ENCODE data around the gene DAG1. TPM values are rescaled to one million over a fixed set of nuclear protein-coding genes. Genes with fewer than 3 reads are reported as not detected.

The DAG1 gene
- total RNA-seq, 5 donors from 2014 or later (not counting 1 experiment from before 2014, with no cell fraction given) = 16.5 to 19.4 (median 18.1) TPM

DNA sequence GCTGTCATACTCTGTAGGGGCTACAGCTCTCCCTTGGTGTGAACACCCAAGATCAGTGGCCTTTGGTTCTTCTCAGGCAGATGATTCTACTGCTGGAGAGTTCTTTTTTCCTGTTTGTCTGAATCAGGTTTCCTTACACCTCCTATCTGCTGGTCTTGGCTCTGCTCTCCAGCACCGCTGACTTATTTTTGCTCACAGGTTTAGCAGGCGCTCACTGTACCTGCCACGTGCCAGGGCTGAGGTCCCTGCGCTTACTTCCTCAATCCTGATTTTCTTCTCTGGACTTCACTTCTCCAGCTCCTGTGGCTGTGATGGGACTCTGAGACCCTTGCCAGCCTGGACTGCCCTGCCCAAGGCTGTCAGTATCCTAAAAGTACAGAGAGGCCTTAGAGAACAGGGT lies 93.7 kb downstream of the DAG1 start:
- H3K9me3 ChIP-seq = no peaks in the 10 kb centered on the region
- Mint-ChIP-seq H3K36me3 (no peaks in the 10 kb centered on the region), H3K27me3 (peaks cover 27 to 28% of the 10 kb centered on the region in 2 donors), H3K9me3 (peaks cover 0 to 6% (median 6%) of the 10 kb centered on the region in 3 donors), H3K27ac (no peak overlapping the region), H3K4me1 (no peaks in the 10 kb centered on the region), H3K4me3 (no peak overlapping the region)
- H3K27ac ChIP-seq (ENCODE audit: low read length) = no peak overlapping the region
- H3K4me1 ChIP-seq (ENCODE audit: control insufficient read depth in 1 of 2, extremely low read depth in 1 of 2, insufficient read depth in 2 of 2, low read length in 2 of 2) = no peaks in the 10 kb centered on the region
- 93% methylated on average over 3 of the region's 4 CpGs for WGBS (ENCODE audit: insufficient coverage)
- CTCF ChIA-PET = interaction anchor here in 1 of 2 donors (0.6 kb wide), 1 partner anchor 56 kb away, joined by 5 read pairs; no protein-coding TSS in a partner anchor
- ATAC-seq (replicated peaks in 1 of 4) (no peak), DNase-seq (no peak)
- peaks cover 0 to 26% of the 10 kb centered on the region in 2 experiments for H3K27me3 ChIP-seq (replicated peaks in 1 of 2; ENCODE audit: control insufficient read depth in 2 of 2, extremely low read depth in 1 of 2, insufficient read depth in 2 of 2, low read length in 1 of 2)
- H3K4me3 ChIP-seq (ENCODE audit: control insufficient read depth in 1 of 2, extremely low read depth in 1 of 2, low read length in 1 of 2) = no peak overlapping the region
- POLR2A ChIA-PET = no interaction called here
- no peaks in the 10 kb centered on the region for H3K36me3 ChIP-seq (ENCODE audit: control insufficient read depth in 2 of 2, extremely low read depth in 1 of 2, insufficient read depth in 1 of 2, low read length in 1 of 2)

DNA sequence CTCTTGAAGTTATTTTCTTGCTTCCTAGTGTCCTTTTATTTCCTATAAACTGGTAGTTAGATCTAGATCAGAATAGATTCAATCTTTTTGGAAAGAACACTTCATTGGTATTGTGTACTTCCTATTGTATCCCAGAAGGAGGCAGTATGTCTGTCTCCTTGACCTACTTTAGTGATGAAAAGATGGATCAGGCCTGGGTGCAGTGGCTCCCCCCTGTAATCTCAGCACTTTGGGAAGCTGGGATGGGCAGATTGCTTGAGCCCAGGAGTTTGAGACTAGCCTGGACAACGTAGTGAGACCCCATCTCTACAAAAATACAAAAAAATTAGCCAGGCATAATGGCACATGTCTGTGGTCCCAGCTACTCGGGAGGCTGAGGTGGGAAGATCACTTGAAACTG lies 96.2 kb downstream of the DAG1 start:
- Histone ChIP-seq H3K27ac (ENCODE audit: low read length) (no peak overlapping the region), H3K27me3 (replicated peaks in 1 of 2; ENCODE audit: control insufficient read depth in 2 of 2, extremely low read depth in 1 of 2, insufficient read depth in 2 of 2, low read length in 1 of 2) (peaks cover 0 to 19% of the 10 kb centered on the region in 2 experiments), H3K36me3 (ENCODE audit: control insufficient read depth in 2 of 2, extremely low read depth in 1 of 2, insufficient read depth in 1 of 2, low read length in 1 of 2) (no peaks in the 10 kb centered on the region), H3K4me3 (ENCODE audit: control insufficient read depth in 1 of 2, extremely low read depth in 1 of 2, low read length in 1 of 2) (no peak overlapping the region), H3K4me1 (ENCODE audit: control insufficient read depth in 1 of 2, extremely low read depth in 1 of 2, insufficient read depth in 2 of 2, low read length in 2 of 2) (no peaks in the 10 kb centered on the region), H3K9me3 (no peaks in the 10 kb centered on the region)
- Mint-ChIP-seq H3K4me3 (no peak overlapping the region), H3K27ac (no peak overlapping the region), H3K36me3 (no peaks in the 10 kb centered on the region), H3K9me3 (no peaks in the 10 kb centered on the region), H3K4me1 (no peaks in the 10 kb centered on the region), H3K27me3 (peaks cover 11 to 16% of the 10 kb centered on the region in 2 donors)
- ChIA-PET POLR2A (no interaction called here), CTCF (interaction anchor here in 1 of 2 donors (1.0 kb wide), 1 partner anchor 29 kb away, joined by 3 read pairs; no protein-coding TSS in a partner anchor)
- WGBS (ENCODE audit: insufficient coverage) = no CpG with 5 or more reads among the region's 2 CpGs
- DNase-seq = no peak
- no peak for ATAC-seq (replicated peaks in 1 of 4)

DNA sequence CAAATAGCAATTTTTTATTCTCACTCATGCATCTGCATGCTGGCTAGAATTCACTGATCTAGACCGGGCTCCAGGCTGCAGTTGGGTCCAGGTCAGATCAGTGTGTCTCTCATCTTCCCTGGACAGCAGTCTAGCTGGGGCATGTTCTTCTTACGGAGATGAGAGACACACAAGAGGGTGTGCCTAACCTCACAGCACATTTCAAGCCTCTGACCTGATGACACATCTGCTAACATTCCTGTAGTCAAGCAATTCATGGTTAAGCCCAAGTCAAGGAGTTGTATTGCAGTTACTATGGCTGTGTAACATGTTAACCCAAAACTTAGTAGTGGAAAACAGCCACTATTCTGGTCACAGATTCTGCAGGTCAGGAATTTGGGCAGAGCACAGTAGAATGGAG lies 97.3 kb downstream of the DAG1 start:
- no peaks in the 10 kb centered on the region for H3K4me1 Mint-ChIP-seq
- ChIA-PET CTCF (interaction anchor here in 1 of 2 donors (0.6 to 1.0 kb wide), 2 partner anchors 30 to 320 kb away, joined by 3 to 4 read pairs; no protein-coding TSS in a partner anchor), POLR2A (interaction anchor here in 1 of 2 donors (0.6 kb wide), 1 partner anchor 58 kb away, joined by 3 read pairs; no protein-coding TSS in a partner anchor)
- no peak overlapping the region for H3K27ac Mint-ChIP-seq
- 50% methylated on average over 2 of the region's 2 CpGs for WGBS (ENCODE audit: insufficient coverage)
- Histone ChIP-seq H3K27ac (ENCODE audit: low read length) (no peak overlapping the region), H3K4me3 (ENCODE audit: control insufficient read depth in 1 of 2, extremely low read depth in 1 of 2, low read length in 1 of 2) (no peak overlapping the region), H3K4me1 (ENCODE audit: control insufficient read depth in 1 of 2, extremely low read depth in 1 of 2, insufficient read depth in 2 of 2, low read length in 2 of 2) (no peaks in the 10 kb centered on the region), H3K9me3 (no peaks in the 10 kb centered on the region), H3K27me3 (replicated peaks in 1 of 2; ENCODE audit: control insufficient read depth in 2 of 2, extremely low read depth in 1 of 2, insufficient read depth in 2 of 2, low read length in 1 of 2) (peaks cover 0 to 16% of the 10 kb centered on the region in 2 experiments), H3K36me3 (ENCODE audit: control insufficient read depth in 2 of 2, extremely low read depth in 1 of 2, insufficient read depth in 1 of 2, low read length in 1 of 2) (no peaks in the 10 kb centered on the region)
- H3K9me3 Mint-ChIP-seq = no peaks in the 10 kb centered on the region
- no peak overlapping the region for H3K4me3 Mint-ChIP-seq
- H3K36me3 Mint-ChIP-seq = no peaks in the 10 kb centered on the region
- no peak for ATAC-seq (replicated peaks in 1 of 4)
- no peak for DNase-seq
- H3K27me3 Mint-ChIP-seq = peaks cover 9 to 11% of the 10 kb centered on the region in 2 donors

DNA sequence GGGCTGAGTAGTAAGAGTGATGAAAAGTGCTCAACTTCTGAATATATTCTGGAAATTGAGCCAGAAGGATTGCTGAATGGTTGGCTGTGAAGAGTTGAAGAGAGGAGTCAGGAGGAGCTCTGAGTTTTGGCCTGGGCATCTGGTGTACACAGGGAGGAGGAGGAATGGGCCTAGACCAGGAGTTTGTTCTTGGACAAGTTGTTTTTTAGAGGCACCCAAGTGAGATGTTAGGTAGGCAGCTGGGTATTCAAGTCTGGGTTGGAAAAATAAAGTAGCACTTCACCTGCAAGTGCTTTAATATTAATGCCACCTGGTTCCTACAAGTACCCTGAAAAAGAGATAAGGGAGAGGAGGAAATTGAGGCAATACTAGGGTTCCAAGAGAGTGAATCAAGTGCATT lies 98.9 kb downstream of the DAG1 start:
- CTCF ChIA-PET = no interaction called here

DNA sequence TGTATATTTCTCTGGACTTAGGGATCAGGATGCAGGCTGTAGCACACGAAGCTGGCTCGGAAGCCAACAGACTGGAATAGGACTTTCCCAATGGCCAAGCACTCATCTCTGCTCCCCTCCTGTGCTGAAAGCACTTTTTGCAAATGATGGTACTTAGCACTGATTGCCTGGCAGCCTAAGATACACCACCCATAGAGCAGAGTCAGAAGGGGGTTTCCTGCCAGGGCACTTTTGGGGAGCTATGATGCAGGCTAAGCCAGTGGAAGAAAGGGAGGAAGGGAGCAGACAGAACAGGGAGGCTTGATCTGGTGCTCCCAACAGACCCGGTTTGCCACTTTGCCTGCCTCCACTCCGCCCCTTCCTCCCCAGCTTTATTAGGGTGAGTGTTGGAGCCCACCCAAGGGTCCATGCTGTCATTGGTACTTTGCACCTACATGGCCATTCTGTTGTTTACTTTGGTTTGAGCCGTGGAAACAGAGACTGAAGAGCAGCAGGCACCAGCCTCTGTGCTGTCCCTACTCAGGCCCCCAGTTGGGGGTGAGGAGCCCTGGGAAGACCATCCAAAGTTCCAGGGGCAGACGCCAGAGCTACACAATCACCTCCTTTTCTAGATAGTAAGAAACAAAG lies 100.1 kb downstream of the DAG1 start:
- Histone ChIP-seq H3K9me3 (no peaks in the 10 kb centered on the region), H3K4me3 (ENCODE audit: control insufficient read depth in 1 of 2, extremely low read depth in 1 of 2, low read length in 1 of 2) (no peak overlapping the region), H3K4me1 (ENCODE audit: control insufficient read depth in 1 of 2, extremely low read depth in 1 of 2, insufficient read depth in 2 of 2, low read length in 2 of 2) (no peaks in the 10 kb centered on the region), H3K36me3 (ENCODE audit: control insufficient read depth in 2 of 2, extremely low read depth in 1 of 2, insufficient read depth in 1 of 2, low read length in 1 of 2) (no peaks in the 10 kb centered on the region), H3K27me3 (replicated peaks in 1 of 2; ENCODE audit: control insufficient read depth in 2 of 2, extremely low read depth in 1 of 2, insufficient read depth in 2 of 2, low read length in 1 of 2) (peaks cover 0 to 8% of the 10 kb centered on the region in 2 experiments), H3K27ac (ENCODE audit: low read length) (no peak overlapping the region)
- DNase-seq (no peak), ATAC-seq (replicated peaks in 1 of 4) (no peak)
- CTCF ChIA-PET = no interaction called here
- no peak overlapping the region for H3K27ac Mint-ChIP-seq
- H3K27me3 Mint-ChIP-seq = peaks cover 0 to 5% of the 10 kb centered on the region in 2 donors
- WGBS (ENCODE audit: insufficient coverage) = 56% methylated on average over 3 of the region's 6 CpGs
- no peaks in the 10 kb centered on the region for H3K36me3 Mint-ChIP-seq
- H3K9me3 Mint-ChIP-seq = no peaks in the 10 kb centered on the region
- H3K4me3 Mint-ChIP-seq = no peak overlapping the region
- no peaks in the 10 kb centered on the region for H3K4me1 Mint-ChIP-seq
- POLR2A ChIA-PET = no interaction called here

More for the DNA sequence above, 98.9 kb downstream of the DAG1 start:
- no peaks in the 10 kb centered on the region for H3K36me3 Mint-ChIP-seq
- no peak overlapping the region for H3K4me3 ChIP-seq (ENCODE audit: control insufficient read depth in 1 of 2, extremely low read depth in 1 of 2, low read length in 1 of 2)
- no peak overlapping the region for H3K4me3 Mint-ChIP-seq
- POLR2A ChIA-PET = no interaction called here
- no peaks in the 10 kb centered on the region for H3K36me3 ChIP-seq (ENCODE audit: control insufficient read depth in 2 of 2, extremely low read depth in 1 of 2, insufficient read depth in 1 of 2, low read length in 1 of 2)
- H3K9me3 Mint-ChIP-seq = no peaks in the 10 kb centered on the region
- H3K27ac ChIP-seq (ENCODE audit: low read length) = no peak overlapping the region
- no peaks in the 10 kb centered on the region for H3K9me3 ChIP-seq
- H3K27ac Mint-ChIP-seq = no peak overlapping the region
- ATAC-seq (replicated peaks in 1 of 4) = no peak
- H3K27me3 Mint-ChIP-seq = peaks cover under 1 to 5% of the 10 kb centered on the region in 2 donors
- no peak for DNase-seq
- peaks cover 0 to 11% of the 10 kb centered on the region in 2 experiments for H3K27me3 ChIP-seq (replicated peaks in 1 of 2; ENCODE audit: control insufficient read depth in 2 of 2, extremely low read depth in 1 of 2, insufficient read depth in 2 of 2, low read length in 1 of 2)
- H3K4me1 ChIP-seq (ENCODE audit: control insufficient read depth in 1 of 2, extremely low read depth in 1 of 2, insufficient read depth in 2 of 2, low read length in 2 of 2) = no peaks in the 10 kb centered on the region
- H3K4me1 Mint-ChIP-seq = no peaks in the 10 kb centered on the region

DNA sequence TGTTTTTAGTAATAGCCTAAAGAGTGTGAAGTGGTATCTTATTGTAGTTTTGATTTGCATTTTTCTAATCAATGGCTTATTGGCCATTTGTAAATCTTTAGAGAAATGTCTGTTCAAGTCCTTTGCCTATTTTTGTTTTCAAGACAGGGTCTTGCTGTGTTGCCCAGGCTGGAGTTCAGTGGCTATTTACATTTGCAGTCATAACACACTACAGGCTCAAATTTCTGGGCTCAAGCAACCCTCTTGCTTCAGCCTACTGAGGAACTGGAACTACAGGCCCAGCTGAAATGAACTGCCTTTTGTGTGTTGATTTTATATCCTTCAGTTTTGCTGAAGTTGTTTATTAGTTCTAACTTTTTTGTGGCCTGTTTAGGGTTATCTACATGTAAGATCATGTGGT lies 112.1 kb downstream of the DAG1 start:
- Mint-ChIP-seq H3K9me3 (no peaks in the 10 kb centered on the region), H3K27ac (no peak overlapping the region), H3K4me3 (no peak overlapping the region), H3K36me3 (no peaks in the 10 kb centered on the region), H3K27me3 (peaks cover 0 to 2% of the 10 kb centered on the region in 2 donors), H3K4me1 (no peaks in the 10 kb centered on the region)
- CTCF ChIA-PET = interaction anchor here in 1 of 2 donors (0.6 kb wide), 1 partner anchor 276 kb away, joined by 3 read pairs; no protein-coding TSS in a partner anchor
- ATAC-seq (replicated peaks in 1 of 4) (no peak), DNase-seq (no peak)
- POLR2A ChIA-PET = interaction anchor here in 1 of 2 donors (0.6 kb wide), 1 partner anchor 202 kb away, joined by 3 read pairs; no protein-coding TSS in a partner anchor
- Histone ChIP-seq H3K36me3 (ENCODE audit: control insufficient read depth in 2 of 2, extremely low read depth in 1 of 2, insufficient read depth in 1 of 2, low read length in 1 of 2) (no peaks in the 10 kb centered on the region), H3K27ac (ENCODE audit: low read length) (no peak overlapping the region), H3K9me3 (no peaks in the 10 kb centered on the region), H3K4me1 (ENCODE audit: control insufficient read depth in 1 of 2, extremely low read depth in 1 of 2, insufficient read depth in 2 of 2, low read length in 2 of 2) (no peaks in the 10 kb centered on the region), H3K27me3 (replicated peaks in 1 of 2; ENCODE audit: control insufficient read depth in 2 of 2, extremely low read depth in 1 of 2, insufficient read depth in 2 of 2, low read length in 1 of 2) (peaks cover 0 to 3% of the 10 kb centered on the region in 2 experiments), H3K4me3 (ENCODE audit: control insufficient read depth in 1 of 2, extremely low read depth in 1 of 2, low read length in 1 of 2) (no peak overlapping the region)
